Parathyroid adenoma (tissue), 2 donors: Measurements from ENCODE around the gene SLC4A7.

ENCODE experiments used
- H2AFZ ChIP-seq: fragments of 300-600 bp; sonication (generic); one replicate; pipeline ENCODE4 v1.7.0; 2017; ENCODE audit warnings: antibody characterized with exemption, mild to moderate bottlenecking
- H3K27ac ChIP-seq: fragments of 300-600 bp; sonication (generic); one replicate; pipeline ENCODE4 v1.7.0; 2017
- H3K27me3 ChIP-seq: fragments of 300-600 bp; sonication (generic); one replicate; pipeline ENCODE4 v1.7.0; 2017; ENCODE audit warnings: low read length; ENCODE audit not compliant: control insufficient read depth, insufficient read depth
- H3K36me3 ChIP-seq: fragments of 300-600 bp; sonication (generic); one replicate; pipeline ENCODE4 v1.7.0; 2017; ENCODE audit warnings: low read length; ENCODE audit not compliant: control insufficient read depth, insufficient read depth
- H3K4me1 ChIP-seq: fragments of 300-600 bp; sonication (generic); one replicate; pipeline ENCODE4 v1.7.0; 2017; ENCODE audit warnings: control low read depth
- H3K4me2 ChIP-seq: fragments of 300-600 bp; sonication (generic); one replicate; pipeline ENCODE4 v1.7.0; 2017; ENCODE audit warnings: low read length
- H3K4me3 ChIP-seq: fragments of 300-600 bp; sonication (generic); one replicate; pipeline ENCODE4 v1.7.0; 2017; ENCODE audit warnings: low read depth, low read length
- H3K79me2 ChIP-seq: fragments of 300-600 bp; sonication (generic); one replicate; pipeline ENCODE4 v1.7.0; 2017; ENCODE audit warnings: control low read depth
- H3K9ac ChIP-seq: fragments of 300-600 bp; sonication (generic); one replicate; pipeline ENCODE4 v1.7.0; 2017; ENCODE audit warnings: mild to moderate bottlenecking
- H3K9me3 ChIP-seq: fragments of 300-600 bp; sonication (generic); one replicate; pipeline ENCODE4 v1.7.0; 2017; ENCODE audit warnings: low read length; ENCODE audit not compliant: control insufficient read depth
- TF ChIP-seq, protein P1 (sequence below): fragments of 300-600 bp; sonication (generic); IDR thresholded peaks from one replicate; pipeline ENCODE4 v1.7.0; 2017; ENCODE audit warnings: antibody characterized with exemption, mild to moderate bottlenecking
- donor health status: primary hyperparathyroidism.

SLC4A7 gene

GRCh38 chr3:27454914-27455313, 29.3 kb downstream of the SLC4A7 start:
- H3K27me3 ChIP-seq, result no peaks in the 10 kb centered on the region
- H2AFZ ChIP-seq, result no peak overlapping the region
- no peaks in the 10 kb centered on the region for H3K36me3 ChIP-seq
- H3K4me2 ChIP-seq, result no peak overlapping the region
- no peaks in the 10 kb centered on the region for H3K4me1 ChIP-seq
- H3K79me2 ChIP-seq, result no peaks in the 10 kb centered on the region
- H3K9ac ChIP-seq, result no peak overlapping the region
- no peak overlapping the region for H3K4me3 ChIP-seq
- H3K27ac ChIP-seq, result no peak overlapping the region
- TF ChIP-seq, protein P1, sequence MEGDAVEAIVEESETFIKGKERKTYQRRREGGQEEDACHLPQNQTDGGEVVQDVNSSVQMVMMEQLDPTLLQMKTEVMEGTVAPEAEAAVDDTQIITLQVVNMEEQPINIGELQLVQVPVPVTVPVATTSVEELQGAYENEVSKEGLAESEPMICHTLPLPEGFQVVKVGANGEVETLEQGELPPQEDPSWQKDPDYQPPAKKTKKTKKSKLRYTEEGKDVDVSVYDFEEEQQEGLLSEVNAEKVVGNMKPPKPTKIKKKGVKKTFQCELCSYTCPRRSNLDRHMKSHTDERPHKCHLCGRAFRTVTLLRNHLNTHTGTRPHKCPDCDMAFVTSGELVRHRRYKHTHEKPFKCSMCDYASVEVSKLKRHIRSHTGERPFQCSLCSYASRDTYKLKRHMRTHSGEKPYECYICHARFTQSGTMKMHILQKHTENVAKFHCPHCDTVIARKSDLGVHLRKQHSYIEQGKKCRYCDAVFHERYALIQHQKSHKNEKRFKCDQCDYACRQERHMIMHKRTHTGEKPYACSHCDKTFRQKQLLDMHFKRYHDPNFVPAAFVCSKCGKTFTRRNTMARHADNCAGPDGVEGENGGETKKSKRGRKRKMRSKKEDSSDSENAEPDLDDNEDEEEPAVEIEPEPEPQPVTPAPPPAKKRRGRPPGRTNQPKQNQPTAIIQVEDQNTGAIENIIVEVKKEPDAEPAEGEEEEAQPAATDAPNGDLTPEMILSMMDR, result no peak
- no peaks in the 10 kb centered on the region for H3K9me3 ChIP-seq

DNA sequence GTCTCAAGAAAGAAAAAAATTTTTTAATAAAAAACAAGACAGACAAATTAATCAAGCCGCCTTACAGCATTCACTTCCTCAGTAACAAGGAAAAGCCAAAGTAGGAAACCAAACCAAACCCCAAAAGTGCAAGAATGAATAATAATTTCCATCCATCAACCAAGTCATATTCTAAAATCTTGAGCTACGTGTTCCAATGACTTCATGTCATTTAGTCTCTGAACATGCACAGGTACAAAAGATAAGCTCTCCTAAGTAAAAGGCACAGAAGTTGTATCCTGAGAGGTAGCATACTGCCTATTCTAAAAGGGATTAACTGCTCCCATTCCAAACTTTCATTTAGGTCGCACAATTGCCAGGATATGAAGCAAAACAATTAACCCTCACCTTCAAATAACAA, 29.7 kb downstream of the SLC4A7 start:
- Histone ChIP-seq H3K4me3 (no peak overlapping the region), H3K4me1 (no peaks in the 10 kb centered on the region), H3K79me2 (no peaks in the 10 kb centered on the region), H3K27me3 (no peaks in the 10 kb centered on the region), H2AFZ (no peak overlapping the region), H3K27ac (no peak overlapping the region), H3K9me3 (no peaks in the 10 kb centered on the region), H3K4me2 (no peak overlapping the region), H3K36me3 (no peaks in the 10 kb centered on the region), H3K9ac (no peak overlapping the region)
- TF ChIP-seq, protein P1, result no peak

- Histone ChIP-seq H3K36me3 (no peaks in the 10 kb centered on the region), H3K79me2 (no peaks in the 10 kb centered on the region), H3K27ac (no peak overlapping the region), H3K27me3 (no peaks in the 10 kb centered on the region), H2AFZ (no peak overlapping the region), H3K4me1 (no peaks in the 10 kb centered on the region), H3K9ac (no peak overlapping the region), H3K9me3 (no peaks in the 10 kb centered on the region), H3K4me2 (no peak overlapping the region), H3K4me3 (no peak overlapping the region)
- TF ChIP-seq, protein P1, result no peak
Observed at GRCh38 chr3:27452368-27453090, 31.7 kb downstream of the SLC4A7 start.

DNA sequence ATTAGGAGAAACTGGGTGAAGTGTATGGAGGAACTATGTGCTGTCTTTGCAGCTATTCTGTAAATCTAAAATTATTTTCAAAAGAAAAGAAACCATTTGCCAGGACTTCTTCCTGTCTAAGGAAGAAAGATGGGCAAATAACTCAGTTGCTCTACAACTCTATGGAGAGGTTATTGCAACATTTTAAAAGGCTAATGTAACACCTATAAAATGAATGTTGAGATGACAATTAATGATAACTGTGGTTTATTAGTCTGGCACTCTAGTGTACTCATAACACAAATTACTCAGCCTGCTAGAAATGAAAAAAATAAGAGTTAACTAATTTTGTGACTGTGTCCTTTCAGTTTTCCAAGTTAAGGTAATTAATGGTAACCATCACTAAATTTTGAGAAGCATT, 32.3 kb downstream of the SLC4A7 start:
- Histone ChIP-seq H3K4me3 (no peak overlapping the region), H3K4me2 (no peak overlapping the region), H3K9me3 (no peaks in the 10 kb centered on the region), H3K4me1 (no peaks in the 10 kb centered on the region), H3K79me2 (no peaks in the 10 kb centered on the region), H2AFZ (no peak overlapping the region), H3K27ac (no peak overlapping the region), H3K9ac (no peak overlapping the region), H3K36me3 (no peaks in the 10 kb centered on the region), H3K27me3 (no peaks in the 10 kb centered on the region)
- TF ChIP-seq, protein P1, result no peak

DNA sequence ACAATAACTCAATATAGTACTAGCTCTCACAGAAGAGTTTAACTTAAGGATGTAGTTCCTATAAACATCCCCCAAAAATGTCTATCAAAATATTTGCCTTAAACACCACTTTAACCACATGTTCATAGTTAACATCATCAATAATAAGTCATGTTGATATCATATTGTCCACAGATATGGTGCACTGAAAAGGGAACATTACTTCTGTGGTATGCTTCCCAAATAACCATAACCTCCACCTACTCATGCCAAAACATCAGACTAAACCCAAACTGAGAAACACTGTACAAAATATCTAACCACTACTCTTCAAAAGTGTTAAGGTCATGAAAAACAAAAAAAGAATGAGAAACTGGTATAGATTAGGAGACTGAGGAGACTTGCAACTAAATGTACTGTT, 32.9 kb downstream of the SLC4A7 start:
- no peak overlapping the region for H3K27ac ChIP-seq
- TF ChIP-seq, protein P1, result no peak
- no peak overlapping the region for H2AFZ ChIP-seq
- no peaks in the 10 kb centered on the region for H3K27me3 ChIP-seq
- H3K9me3 ChIP-seq, result no peaks in the 10 kb centered on the region
- no peaks in the 10 kb centered on the region for H3K4me1 ChIP-seq
- no peak overlapping the region for H3K4me3 ChIP-seq
- no peak overlapping the region for H3K9ac ChIP-seq
- H3K4me2 ChIP-seq, result no peak overlapping the region
- H3K36me3 ChIP-seq, result no peaks in the 10 kb centered on the region
- H3K79me2 ChIP-seq, result no peaks in the 10 kb centered on the region
